ENCODE data around the gene RPL26. TPM values are rescaled to one million over a fixed set of nuclear protein-coding genes. Genes with fewer than 3 reads are reported as not detected.

Gene RPL26
- total RNA-seq, 4 donors from 2014 or later = 851 to 2,184 (median 1,124) TPM

DNA sequence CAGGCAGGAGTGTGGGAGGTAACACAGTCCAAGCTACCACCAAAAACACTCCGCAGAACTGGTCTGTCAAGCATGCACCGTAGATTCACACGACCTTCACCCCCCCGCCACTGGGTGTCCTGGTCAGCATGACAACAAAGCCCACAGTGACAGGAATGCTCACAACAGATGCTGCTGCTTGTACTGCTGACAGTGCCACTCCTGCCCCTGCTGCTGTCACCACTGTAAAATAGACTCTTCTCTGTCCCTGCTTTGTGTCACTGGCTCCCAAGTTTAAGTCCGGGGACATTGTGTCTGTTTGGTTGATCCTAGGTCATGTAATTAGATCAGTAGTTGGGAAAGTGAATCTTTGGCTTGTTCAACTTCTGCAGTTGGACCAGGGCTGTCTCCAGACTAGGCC, 50.3 kb downstream of the RPL26 start:
- H3K36me3 ChIP-seq = no peaks in the 10 kb centered on the region
- H3K4me3 ChIP-seq = no peak overlapping the region
- no peak for TF ChIP-seq POLR2A (IDR thresholded peaks at IDR 0.05)
- TF ChIP-seq, protein P1, sequence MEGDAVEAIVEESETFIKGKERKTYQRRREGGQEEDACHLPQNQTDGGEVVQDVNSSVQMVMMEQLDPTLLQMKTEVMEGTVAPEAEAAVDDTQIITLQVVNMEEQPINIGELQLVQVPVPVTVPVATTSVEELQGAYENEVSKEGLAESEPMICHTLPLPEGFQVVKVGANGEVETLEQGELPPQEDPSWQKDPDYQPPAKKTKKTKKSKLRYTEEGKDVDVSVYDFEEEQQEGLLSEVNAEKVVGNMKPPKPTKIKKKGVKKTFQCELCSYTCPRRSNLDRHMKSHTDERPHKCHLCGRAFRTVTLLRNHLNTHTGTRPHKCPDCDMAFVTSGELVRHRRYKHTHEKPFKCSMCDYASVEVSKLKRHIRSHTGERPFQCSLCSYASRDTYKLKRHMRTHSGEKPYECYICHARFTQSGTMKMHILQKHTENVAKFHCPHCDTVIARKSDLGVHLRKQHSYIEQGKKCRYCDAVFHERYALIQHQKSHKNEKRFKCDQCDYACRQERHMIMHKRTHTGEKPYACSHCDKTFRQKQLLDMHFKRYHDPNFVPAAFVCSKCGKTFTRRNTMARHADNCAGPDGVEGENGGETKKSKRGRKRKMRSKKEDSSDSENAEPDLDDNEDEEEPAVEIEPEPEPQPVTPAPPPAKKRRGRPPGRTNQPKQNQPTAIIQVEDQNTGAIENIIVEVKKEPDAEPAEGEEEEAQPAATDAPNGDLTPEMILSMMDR (IDR thresholded peaks at IDR 0.05) = no peak
- no peak overlapping the region for H3K27ac ChIP-seq
- H3K4me1 ChIP-seq = no peaks in the 10 kb centered on the region
- no peaks in the 10 kb centered on the region for H3K27me3 ChIP-seq
- H3K9me3 ChIP-seq = no peaks in the 10 kb centered on the region
- no peak for DNase-seq

DNA sequence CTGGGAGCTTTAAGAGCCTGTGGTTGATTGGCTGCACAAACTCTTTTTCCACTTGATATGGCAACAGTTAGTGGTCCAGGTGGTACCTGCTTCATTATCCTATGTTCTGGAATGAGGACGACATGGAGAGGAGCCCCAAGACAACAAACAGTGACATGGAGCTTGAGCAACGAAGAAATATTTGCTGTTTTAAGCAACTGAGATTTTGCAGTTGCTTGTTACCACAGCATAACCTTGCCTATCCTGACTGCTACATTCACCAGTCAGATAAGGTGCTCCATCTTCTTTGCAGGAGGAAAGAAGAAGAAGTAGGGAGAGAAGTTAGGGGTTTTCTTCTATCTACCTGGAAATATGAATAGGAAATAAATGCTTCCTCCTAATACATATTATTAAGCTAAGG, 50.9 kb downstream of the RPL26 start:
- Histone ChIP-seq H3K4me3 (no peak overlapping the region), H3K27me3 (peaks cover 0 to 3% of the 10 kb centered on the region in 2 donors), H3K27ac (no peak overlapping the region), H3K4me1 (peaks cover 0 to 4% (median under 1%) of the 10 kb centered on the region in 4 donors), H3K9me3 (no peaks in the 10 kb centered on the region), H3K36me3 (no peaks in the 10 kb centered on the region)
- no peak for DNase-seq
- no peak for TF ChIP-seq POLR2A (IDR thresholded peaks at IDR 0.05)
- TF ChIP-seq, protein P1 (IDR thresholded peaks at IDR 0.05) = no peak

Small RNA genes within 50 kb of the gene (small RNA-seq; reads per million reads assigned to genes)
- gene RF00265 = 0 reads per million in 2 donors

Other genes with a start within 250 kb of the RPL26 start
- gene PER1, start 230.8 kb downstream of the RPL26 start, total RNA-seq = 100 to 1,000 TPM in 3 of 4 donors, 10 to 100 TPM in 1; 67.6 to 143 (median 119) TPM
- 10 to 100 TPM; 10.7 to 40.2 (median 32.4) TPM for gene VAMP2, start 220.2 kb downstream of the RPL26 start, total RNA-seq
- gene TMEM107, start 206.8 kb downstream of the RPL26 start, total RNA-seq = 10 to 100 TPM in 3 of 4 donors, 1 to 10 TPM in 1; 6.5 to 27.2 (median 16.4) TPM
- 10 to 100 TPM; 12.6 to 22.6 (median 17.9) TPM for gene BORCS6, start 193.0 kb downstream of the RPL26 start, total RNA-seq
- 100 to 1,000 TPM in 1 of 4 donors, 10 to 100 TPM in 3; 10.5 to 111 (median 19.1) TPM for gene AURKB, start 172.6 kb downstream of the RPL26 start, total RNA-seq
- 10 to 100 TPM; 35.0 to 99.9 (median 84.9) TPM for gene CTC1, start 135.1 kb downstream of the RPL26 start, total RNA-seq
- 10 to 100 TPM in 3 of 4 donors, 1 to 10 TPM in 1; 7.4 to 63.5 (median 14.0) TPM for gene PFAS, start 133.9 kb downstream of the RPL26 start, total RNA-seq
- gene RANGRF, start 94.5 kb downstream of the RPL26 start, total RNA-seq = 10 to 100 TPM in 3 of 4 donors, 1 to 10 TPM in 1; 6.8 to 27.2 (median 16.1) TPM
- 1 to 10 TPM in 3 of 4 donors, not detected in 1; 3.9 to 7.9 (median 7.5) TPM for gene SLC25A35, start 87.8 kb downstream of the RPL26 start, total RNA-seq
- 10 to 100 TPM in 3 of 4 donors, 1 to 10 TPM in 1; 1.6 to 33.0 (median 19.3) TPM for gene ARHGEF15, start 73.0 kb downstream of the RPL26 start, total RNA-seq
- gene ODF4, start 43.4 kb downstream of the RPL26 start, total RNA-seq = not detected
- not detected for gene RNF222, start 14.6 kb upstream of the RPL26 start, total RNA-seq
- gene NDEL1, start 52.7 kb upstream of the RPL26 start, total RNA-seq = 100 to 1,000 TPM in 2 of 4 donors, 10 to 100 TPM in 2; 70.4 to 125 (median 99.9) TPM
- 10 to 100 TPM in 1 of 4 donors, 1 to 10 TPM in 3; 1.2 to 10.7 (median 3.6) TPM for gene MYH10, start 247.5 kb upstream of the RPL26 start, total RNA-seq

Measured in Peyer's patch (tissue), 4 donors.